Measurements from ENCODE around the gene OPN4. TPM values are rescaled to one million over a fixed set of nuclear protein-coding genes. Genes with fewer than 3 reads are reported as not detected.

The OPN4 gene
- total and polyA plus RNA-seq, 2 of the 13 experiments (the other 11 are each of a cell fraction or from before 2014, with no cell fraction given): not detected

- in situ Hi-C loops (cut with HindIII; ENCODE audit: extremely low pct_ligation_motif_present, low pct_unique_long_range_greater_than_20kb) (no loop called here), intact Hi-C loops (cut with micrococcal nuclease; ENCODE audit: unreplicated experiment) (loop anchor here (1.0 kb wide), 2 partner anchors 44 to 188 kb away; no protein-coding TSS in a partner anchor)
- ATAC-seq (peak; percentile 55), DNase-seq (ENCODE audit: low spot score) (no peak), FAIRE-seq (no peak)
- Histone ChIP-seq H2AFZ (ENCODE audit: low read length) (peak overlapping the region; percentile 59), H3K79me2 (ENCODE audit: insufficient read depth, low read length) (no peaks in the 10 kb centered on the region), H3K9me3 (ENCODE audit: low read length) (no peaks in the 10 kb centered on the region), H3K4me3 (replicated peaks in 1 of 3; ENCODE audit: insufficient read depth in 1 of 3, low read depth in 2 of 3, low read length in 3 of 3) (peak overlapping the region; percentile 65 to 80 (median 78)), H4K20me1 (ENCODE audit: insufficient read depth, low read length) (no peaks in the 10 kb centered on the region), H3K9ac (ENCODE audit: insufficient read depth, low read depth, low read length) (peak overlapping the region; percentile 73), H3K36me3 (replicated peaks in 1 of 2; ENCODE audit: control insufficient read depth in 1 of 2, insufficient read depth in 2 of 2, low read length in 2 of 2) (no peaks in the 10 kb centered on the region), H3K4me2 (ENCODE audit: low read depth, low read length) (peak overlapping the region; percentile 93), H3K27me3 (ENCODE audit: control insufficient read depth in 1 of 2, insufficient read depth in 2 of 2, low read length in 2 of 2) (peaks cover 3 to 22% of the 10 kb centered on the region in 2 experiments; a peak in 3 of 5 replicates), H3K27ac (ENCODE audit: extremely low read length, insufficient read depth, low read length) (peak overlapping the region; percentile 49), H3K4me1 (ENCODE audit: insufficient read depth, low read length) (peaks cover 14% of the 10 kb centered on the region; the same call in 1 of the 2 replicates)
- ChIA-PET POLR2A (interaction anchor here (2.3 kb wide), 1 partner anchor 45 kb away, joined by 15 read pairs; the partner anchor contains the start of gene BMPR1A), CTCF (ENCODE audit: low intra/inter-chr PET ratio, low total read pairs) (interaction anchor here (1.2 to 1.5 kb wide), 2 partner anchors 44 to 188 kb away, joined by 4 to 17 read pairs; partner anchors contain the start of gene BMPR1A)
- no TSS peak for BruUV-seq (replicated peaks)
- 2% methylated on average over 18 of the region's 82 CpGs for WGBS (ENCODE audit: low lambda C conversion rate)
- TF ChIP-seq ZNF331 (CRISPR knock-in tag; IDR thresholded peaks at IDR 0.05) (no peak), ZNF10 (CRISPR knock-in tag; IDR thresholded peaks at IDR 0.05; ENCODE audit: borderline replicate concordance, low read depth) (no peak), ZNF609 (CRISPR knock-in tag; IDR thresholded peaks at IDR 0.05; ENCODE audit: borderline replicate concordance) (no peak), ATF5 (CRISPR knock-in tag; IDR thresholded peaks at IDR 0.05; ENCODE audit: low read depth) (no peak), ZBTB7B (CRISPR knock-in tag; IDR thresholded peaks at IDR 0.05) (peak; percentile 48; the same call in 1 of the 2 replicates), MATR3 (CRISPR knock-in tag; IDR thresholded peaks at IDR 0.05) (no peak), ZNF776 (CRISPR knock-in tag; IDR thresholded peaks at IDR 0.05) (peak; percentile 43; the same call in 1 of the 2 replicates), ZNF24 (IDR thresholded peaks at IDR 0.05) (no peak), ZNF451 (CRISPR knock-in tag; IDR thresholded peaks at IDR 0.05) (no peak), ZFY (CRISPR knock-in tag; IDR thresholded peaks at IDR 0.05) (peak; percentile 51), ZNF547 (CRISPR knock-in tag; IDR thresholded peaks at IDR 0.05) (peak; percentile 17; the same call in 1 of the 2 replicates), KLF16 (CRISPR knock-in tag; IDR thresholded peaks at IDR 0.05) (no peak), SIX1 (CRISPR knock-in tag; IDR thresholded peaks at IDR 0.05; ENCODE audit: borderline replicate concordance) (no peak), HNRNPLL (IDR thresholded peaks at IDR 0.05; ENCODE audit: low read depth, low read length, poor library complexity, severe bottlenecking) (peak; percentile 25), HNRNPUL1 (IDR thresholded peaks at IDR 0.05; ENCODE audit: low read depth, low read length) (no peak)
- TF ChIP-seq, protein P1, sequence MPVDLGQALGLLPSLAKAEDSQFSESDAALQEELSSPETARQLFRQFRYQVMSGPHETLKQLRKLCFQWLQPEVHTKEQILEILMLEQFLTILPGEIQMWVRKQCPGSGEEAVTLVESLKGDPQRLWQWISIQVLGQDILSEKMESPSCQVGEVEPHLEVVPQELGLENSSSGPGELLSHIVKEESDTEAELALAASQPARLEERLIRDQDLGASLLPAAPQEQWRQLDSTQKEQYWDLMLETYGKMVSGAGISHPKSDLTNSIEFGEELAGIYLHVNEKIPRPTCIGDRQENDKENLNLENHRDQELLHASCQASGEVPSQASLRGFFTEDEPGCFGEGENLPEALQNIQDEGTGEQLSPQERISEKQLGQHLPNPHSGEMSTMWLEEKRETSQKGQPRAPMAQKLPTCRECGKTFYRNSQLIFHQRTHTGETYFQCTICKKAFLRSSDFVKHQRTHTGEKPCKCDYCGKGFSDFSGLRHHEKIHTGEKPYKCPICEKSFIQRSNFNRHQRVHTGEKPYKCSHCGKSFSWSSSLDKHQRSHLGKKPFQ (CRISPR knock-in tag; IDR thresholded peaks at IDR 0.05; ENCODE audit: insufficient replicate concordance): no peak
Observed at GRCh38 chr10:86711513-86712316, 57.4 kb downstream of the OPN4 start.
